ENCODE measurements around the gene FXYD7.

GRCh38 chr19:35126624-35126959 is 16.5 kb upstream of the FXYD7 start:
- no peak for TF ChIP-seq REST (IDR thresholded peaks at IDR 0.05; ENCODE audit: insufficient read depth in 1 of 2, low read depth in 2 of 2, low read length in 2 of 2)
- no peak for TF ChIP-seq POLR2AphosphoS5 (IDR thresholded peaks at IDR 0.05; ENCODE audit: low read depth, low read length)
- no peak for TF ChIP-seq TAF1 (IDR thresholded peaks at IDR 0.05; ENCODE audit: borderline replicate concordance, insufficient read depth, low read length)
- no peak for TF ChIP-seq SIN3A (IDR thresholded peaks at IDR 0.05; ENCODE audit: borderline replicate concordance, insufficient read depth, low read length)
